Astrocyte (in vitro differentiated cells and primary cell): ENCODE measurements around the gene MX2.

Experiments
- EZH2 ChIP-seq: IDR thresholded peaks from 2 replicates; pipeline ENCODE4 v1.6.1; 2012; ENCODE audit warnings: mild to moderate bottlenecking, low read length, inconsistent platforms; ENCODE audit not compliant: insufficient read depth
- TF ChIP-seq, protein P1 (sequence below): IDR thresholded peaks from 2 replicates; pipeline ENCODE4 v1.5.1; 2011; ENCODE audit warnings: low read depth, mild to moderate bottlenecking, inconsistent platforms, low read length, moderate library complexity; ENCODE audit not compliant: insufficient read depth

DNA sequence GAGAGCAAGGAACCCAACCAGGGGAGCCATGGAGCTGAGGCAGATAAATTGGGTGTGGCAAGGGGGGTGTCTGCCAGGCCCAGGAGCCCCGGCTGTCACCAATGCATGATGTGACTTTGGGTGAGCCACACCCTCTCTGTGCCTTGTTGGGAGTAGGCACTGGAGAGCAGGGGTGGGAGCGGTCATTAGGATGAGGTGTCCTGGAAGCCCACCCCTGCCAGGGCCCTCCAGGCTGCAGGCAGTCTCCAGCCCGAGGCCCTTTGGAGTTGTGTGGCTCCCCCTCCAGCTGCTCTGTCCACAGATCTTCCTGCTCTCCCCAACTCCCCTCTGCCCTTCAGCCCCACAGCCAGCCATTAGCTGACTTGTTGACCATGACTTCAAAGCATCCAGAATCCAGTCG lies 11.4 kb downstream of the MX2 start:
- TF ChIP-seq, protein P1, sequence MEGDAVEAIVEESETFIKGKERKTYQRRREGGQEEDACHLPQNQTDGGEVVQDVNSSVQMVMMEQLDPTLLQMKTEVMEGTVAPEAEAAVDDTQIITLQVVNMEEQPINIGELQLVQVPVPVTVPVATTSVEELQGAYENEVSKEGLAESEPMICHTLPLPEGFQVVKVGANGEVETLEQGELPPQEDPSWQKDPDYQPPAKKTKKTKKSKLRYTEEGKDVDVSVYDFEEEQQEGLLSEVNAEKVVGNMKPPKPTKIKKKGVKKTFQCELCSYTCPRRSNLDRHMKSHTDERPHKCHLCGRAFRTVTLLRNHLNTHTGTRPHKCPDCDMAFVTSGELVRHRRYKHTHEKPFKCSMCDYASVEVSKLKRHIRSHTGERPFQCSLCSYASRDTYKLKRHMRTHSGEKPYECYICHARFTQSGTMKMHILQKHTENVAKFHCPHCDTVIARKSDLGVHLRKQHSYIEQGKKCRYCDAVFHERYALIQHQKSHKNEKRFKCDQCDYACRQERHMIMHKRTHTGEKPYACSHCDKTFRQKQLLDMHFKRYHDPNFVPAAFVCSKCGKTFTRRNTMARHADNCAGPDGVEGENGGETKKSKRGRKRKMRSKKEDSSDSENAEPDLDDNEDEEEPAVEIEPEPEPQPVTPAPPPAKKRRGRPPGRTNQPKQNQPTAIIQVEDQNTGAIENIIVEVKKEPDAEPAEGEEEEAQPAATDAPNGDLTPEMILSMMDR: no peak
- TF ChIP-seq EZH2: no peak
